ENCODE measurements around the gene RASL11B. TPM values are rescaled to one million over a fixed set of nuclear protein-coding genes. Genes with fewer than 3 reads are reported as not detected.

RASL11B gene
- total RNA-seq, 2 experiments from 2014 or later = not detected

DNA sequence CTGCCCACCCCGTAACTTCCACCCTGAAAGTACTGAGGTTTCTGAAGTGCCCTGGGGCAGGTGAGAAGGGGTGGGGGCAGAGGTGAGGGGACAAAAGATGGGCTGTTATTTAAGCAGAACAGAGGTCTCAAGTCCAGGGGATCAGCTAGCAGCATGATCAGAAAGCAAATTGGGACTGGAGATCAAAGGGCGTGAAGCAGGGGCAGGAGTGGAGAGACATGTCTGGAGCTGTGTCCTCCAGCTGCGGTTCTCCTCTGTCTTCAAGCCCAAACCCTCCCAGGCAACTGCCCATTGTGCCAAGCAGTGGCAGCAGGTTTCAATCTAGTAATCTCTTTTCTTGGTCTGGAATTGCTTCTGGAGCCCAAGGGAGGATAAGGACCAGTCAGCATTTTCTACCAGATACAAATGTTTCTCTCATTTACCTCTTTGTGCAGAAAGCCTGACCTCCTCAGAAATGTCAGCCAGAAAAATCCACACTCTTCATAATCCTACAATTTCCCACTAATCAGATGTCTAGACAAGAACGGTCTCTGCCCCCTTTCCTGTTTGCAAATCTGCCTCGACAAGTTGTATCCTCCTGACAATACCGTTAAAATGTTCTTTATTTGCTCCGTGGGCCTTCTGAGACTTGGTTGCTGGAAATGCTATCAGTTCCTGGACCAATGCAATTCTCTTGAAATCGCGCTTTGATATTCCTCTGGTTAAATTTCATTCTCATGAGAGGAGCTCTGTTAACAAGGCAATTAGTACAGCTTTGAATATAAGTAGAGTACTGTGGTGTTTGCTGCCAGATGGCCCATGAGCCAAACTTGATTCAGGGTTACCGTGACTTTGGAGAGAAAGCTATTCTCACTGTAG is 23.2 kb upstream of the RASL11B start:
- intact Hi-C loops (cut with micrococcal nuclease; ENCODE audit: unreplicated experiment) = no loop called here
- POLR2A ChIA-PET = interaction anchor here (1.1 kb wide), 1 partner anchor 10 kb away, joined by 3 read pairs; no protein-coding TSS in a partner anchor
- no TSS peak for BruUV-seq (replicated peaks)
- H3K9me2 ChIP-seq (ENCODE audit: insufficient read depth, low read length) = no peaks in the 10 kb centered on the region
- H3K36me3 ChIP-seq (ENCODE audit: insufficient read depth, low read length) = no peaks in the 10 kb centered on the region
- no peaks in the 10 kb centered on the region for H4K20me1 ChIP-seq (ENCODE audit: insufficient read depth, low read length)
- DNase-seq (ENCODE audit: low spot score) = no peak
- H3K9me3 ChIP-seq (ENCODE audit: low read length) = no peaks in the 10 kb centered on the region
- no peak overlapping the region for H3K4me2 ChIP-seq (ENCODE audit: low read length)
- H3K4me3 ChIP-seq (ENCODE audit: low read depth, low read length, poor library complexity, severe bottlenecking) = no peak overlapping the region
- no peaks in the 10 kb centered on the region for H3K4me1 ChIP-seq (ENCODE audit: insufficient read depth, low read length, poor library complexity, severe bottlenecking)
- no peak overlapping the region for H2AFZ ChIP-seq (ENCODE audit: low read length)
- no peak for TF ChIP-seq EZH2phosphoT487 (IDR thresholded peaks at IDR 0.05; ENCODE audit: borderline replicate concordance, low read depth, low read length)
- TF ChIP-seq, protein P1, sequence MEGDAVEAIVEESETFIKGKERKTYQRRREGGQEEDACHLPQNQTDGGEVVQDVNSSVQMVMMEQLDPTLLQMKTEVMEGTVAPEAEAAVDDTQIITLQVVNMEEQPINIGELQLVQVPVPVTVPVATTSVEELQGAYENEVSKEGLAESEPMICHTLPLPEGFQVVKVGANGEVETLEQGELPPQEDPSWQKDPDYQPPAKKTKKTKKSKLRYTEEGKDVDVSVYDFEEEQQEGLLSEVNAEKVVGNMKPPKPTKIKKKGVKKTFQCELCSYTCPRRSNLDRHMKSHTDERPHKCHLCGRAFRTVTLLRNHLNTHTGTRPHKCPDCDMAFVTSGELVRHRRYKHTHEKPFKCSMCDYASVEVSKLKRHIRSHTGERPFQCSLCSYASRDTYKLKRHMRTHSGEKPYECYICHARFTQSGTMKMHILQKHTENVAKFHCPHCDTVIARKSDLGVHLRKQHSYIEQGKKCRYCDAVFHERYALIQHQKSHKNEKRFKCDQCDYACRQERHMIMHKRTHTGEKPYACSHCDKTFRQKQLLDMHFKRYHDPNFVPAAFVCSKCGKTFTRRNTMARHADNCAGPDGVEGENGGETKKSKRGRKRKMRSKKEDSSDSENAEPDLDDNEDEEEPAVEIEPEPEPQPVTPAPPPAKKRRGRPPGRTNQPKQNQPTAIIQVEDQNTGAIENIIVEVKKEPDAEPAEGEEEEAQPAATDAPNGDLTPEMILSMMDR (conservative IDR thresholded peaks at IDR 0.05; ENCODE audit: low read length) = no peak
- no peak overlapping the region for H3K27ac ChIP-seq (ENCODE audit: low read depth, low read length, poor library complexity, severe bottlenecking)
- H3K79me2 ChIP-seq (ENCODE audit: insufficient read depth, low read depth, low read length) = no peaks in the 10 kb centered on the region
- CTCF ChIA-PET (ENCODE audit: unreplicated experiment) = no interaction called here

DNA sequence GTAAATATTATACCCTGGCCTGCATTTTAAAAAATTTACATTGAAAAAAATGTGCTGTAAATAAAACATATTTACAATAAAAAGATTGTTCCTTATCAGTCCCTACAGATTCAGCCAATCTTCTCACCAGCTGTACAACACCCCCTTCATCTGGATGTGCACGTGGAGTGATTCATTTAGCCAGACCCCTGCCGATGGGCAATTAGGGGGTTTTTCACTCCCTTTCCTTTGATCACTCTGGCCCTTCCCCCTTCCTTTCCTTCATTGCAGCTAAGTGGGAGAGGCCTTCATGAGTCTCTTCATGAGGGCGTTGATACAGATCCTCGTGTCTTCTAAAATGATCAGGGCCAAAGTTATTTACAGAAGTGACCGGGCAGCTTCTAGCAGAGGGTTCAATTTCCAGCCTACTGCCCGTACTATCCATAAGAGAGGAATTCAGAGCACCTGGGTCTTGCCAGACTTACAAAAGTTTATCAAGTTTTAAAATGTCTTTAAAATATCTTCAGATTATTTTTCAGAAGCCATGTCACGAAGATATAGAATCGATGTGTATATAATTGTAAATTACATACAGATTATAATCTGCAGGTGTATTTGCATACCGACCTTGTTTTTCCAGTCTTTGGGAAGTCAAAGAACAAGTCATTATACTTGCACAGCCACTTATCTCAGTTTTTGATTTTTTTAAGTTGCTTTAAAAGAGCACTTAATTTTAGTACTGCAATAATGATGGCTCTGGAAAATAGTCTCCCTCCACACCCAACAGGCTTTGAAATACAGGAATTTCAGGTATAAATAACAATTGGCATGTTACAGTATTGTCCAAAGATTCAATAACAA is 21.4 kb upstream of the RASL11B start:
- intact Hi-C loops (cut with micrococcal nuclease; ENCODE audit: unreplicated experiment) = no loop called here
- Histone ChIP-seq H3K4me3 (ENCODE audit: low read depth, low read length, poor library complexity, severe bottlenecking) (no peak overlapping the region), H4K20me1 (ENCODE audit: insufficient read depth, low read length) (no peaks in the 10 kb centered on the region), H3K79me2 (ENCODE audit: insufficient read depth, low read depth, low read length) (no peaks in the 10 kb centered on the region), H3K4me1 (ENCODE audit: insufficient read depth, low read length, poor library complexity, severe bottlenecking) (no peaks in the 10 kb centered on the region), H3K9me2 (ENCODE audit: insufficient read depth, low read length) (no peaks in the 10 kb centered on the region), H3K27ac (ENCODE audit: low read depth, low read length, poor library complexity, severe bottlenecking) (no peak overlapping the region), H3K4me2 (ENCODE audit: low read length) (no peak overlapping the region), H2AFZ (ENCODE audit: low read length) (no peak overlapping the region), H3K9me3 (ENCODE audit: low read length) (no peaks in the 10 kb centered on the region), H3K36me3 (ENCODE audit: insufficient read depth, low read length) (no peaks in the 10 kb centered on the region)
- DNase-seq (ENCODE audit: low spot score) = no peak
- BruUV-seq (replicated peaks) = no TSS peak
- TF ChIP-seq EZH2phosphoT487 (IDR thresholded peaks at IDR 0.05; ENCODE audit: borderline replicate concordance, low read depth, low read length) = no peak
- TF ChIP-seq, protein P1 (conservative IDR thresholded peaks at IDR 0.05; ENCODE audit: low read length) = no peak
- ChIA-PET CTCF (ENCODE audit: unreplicated experiment) (no interaction called here), POLR2A (interaction anchor here (0.6 to 0.7 kb wide), 3 partner anchors 241 to 1734 kb away, joined by 3 to 4 read pairs (median 3); no protein-coding TSS in a partner anchor)

Data from OCI-LY7 (cell line).